ENCODE data around the gene MAP4K2. TPM values are rescaled to one million over a fixed set of nuclear protein-coding genes. Genes with fewer than 3 reads are reported as not detected.

MAP4K2 gene
- total RNA-seq, 1 experiment from 2014 or later = 24.7 TPM

DNA sequence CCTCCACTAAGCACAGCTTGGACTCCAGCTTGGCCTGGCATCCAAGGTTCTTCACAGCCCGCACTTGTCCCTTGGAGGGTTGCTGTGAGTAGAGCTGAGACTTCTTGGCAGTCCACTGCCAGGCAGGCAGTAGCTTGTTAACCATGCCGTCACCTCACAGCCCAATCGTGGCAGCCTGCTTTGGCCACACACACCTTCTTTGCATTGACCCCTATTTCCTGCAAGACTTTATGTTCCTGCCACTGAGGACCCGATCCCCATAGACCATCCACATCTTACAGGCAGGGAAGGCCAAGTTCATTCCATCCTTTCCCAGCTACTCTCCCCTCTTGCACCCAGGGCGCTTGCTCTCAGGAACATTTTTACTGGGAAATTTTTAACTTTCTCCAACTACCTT is 40.7 kb downstream of the MAP4K2 start:
- peaks cover 3% of the 10 kb centered on the region for H3K79me1 ChIP-seq (ENCODE audit: insufficient read depth, low read depth, low read length, poor library complexity, severe bottlenecking)
- H3K18ac ChIP-seq (ENCODE audit: insufficient read length, low read depth, low read length) = peak overlapping the region; percentile 1
- H3K9ac ChIP-seq (ENCODE audit: extremely low read depth, insufficient read length, low read length) = no peak overlapping the region
- peaks cover 23 to 50% (median 42%) of the 10 kb centered on the region in 3 experiments; a peak in 6 of 7 replicates for H3K36me3 Mint-ChIP-seq (ENCODE audit: insufficient read depth in 1 of 3, low read depth in 3 of 3)
- no peaks in the 10 kb centered on the region for H3K27me3 ChIP-seq (ENCODE audit: insufficient read depth, low read length)
- no peak overlapping the region for H4K91ac ChIP-seq (ENCODE audit: insufficient read length, low read depth, low read length)
- no CpG with 5 or more reads among the region's 5 CpGs for WGBS (ENCODE audit: extremely low coverage, insufficient read length, low lambda C conversion rate)
- H3K9me3 ChIP-seq (ENCODE audit: control insufficient read depth, low read depth, low read length) = no peaks in the 10 kb centered on the region
- peak overlapping the region; percentile 13 for H3K4me2 ChIP-seq (ENCODE audit: insufficient read depth, insufficient read length, low read length)
- no peak overlapping the region for H3K4ac ChIP-seq (ENCODE audit: low read depth, low read length)
- peak overlapping the region; percentile 34 to 67 for H3K4me3 Mint-ChIP-seq
- H4K20me1 ChIP-seq (ENCODE audit: control insufficient read depth, insufficient read depth, insufficient read length) = no peaks in the 10 kb centered on the region
- H3K79me2 ChIP-seq (ENCODE audit: insufficient read depth, low read length) = no peaks in the 10 kb centered on the region
- H2BK15ac ChIP-seq (ENCODE audit: low read depth, low read length) = no peak overlapping the region
- H2BK20ac ChIP-seq (ENCODE audit: low read depth, low read length, poor library complexity, severe bottlenecking) = no peak overlapping the region
- H4K8ac ChIP-seq (replicated peaks; ENCODE audit: insufficient read length, low read depth, low read length) = no peak overlapping the region
- H3K56ac ChIP-seq (ENCODE audit: insufficient read length, low read depth, low read length) = no peak overlapping the region
- no peak overlapping the region for H3K23ac ChIP-seq (ENCODE audit: insufficient read length, low read depth, low read length)
- no peaks in the 10 kb centered on the region for H3K23me2 ChIP-seq (ENCODE audit: insufficient read length, low read depth, low read length, poor library complexity, severe bottlenecking)
- DNase-seq = peak; percentile 41
- H3K27ac ChIP-seq (ENCODE audit: insufficient read length, low read depth, low read length) = peak overlapping the region; percentile 64
- H2BK5ac ChIP-seq (ENCODE audit: insufficient read length, low read length) = no peak overlapping the region
- peak overlapping the region; percentile 97 to 99 (median 98) for H3K27ac Mint-ChIP-seq
- no peak overlapping the region for H2AFZ ChIP-seq (ENCODE audit: low read length)
- no peak overlapping the region for H2AK5ac ChIP-seq (ENCODE audit: insufficient read length, low read length)
- peaks cover 4% of the 10 kb centered on the region; the same call in 1 of the 2 replicates for H3K4me1 ChIP-seq (ENCODE audit: insufficient read depth, low read length)
- H3K14ac ChIP-seq (ENCODE audit: insufficient read depth, low read length) = no peak overlapping the region; the same call in 1 of the 2 replicates
- H2BK12ac ChIP-seq (ENCODE audit: insufficient read length, low read depth, low read length) = no peak overlapping the region
- peaks cover 68 to 88% of the 10 kb centered on the region in 2 experiments for H3K4me1 Mint-ChIP-seq
- no peak overlapping the region for H4K5ac ChIP-seq (ENCODE audit: insufficient read length, low read depth, low read length)
- H3K27me3 Mint-ChIP-seq (ENCODE audit: low read depth) = no peaks in the 10 kb centered on the region; the same call in 1 of the 2 replicates
- H3K9me3 Mint-ChIP-seq = no peaks in the 10 kb centered on the region; a peak in 1 of 5 replicates
- no peak overlapping the region for H3T11ph ChIP-seq (ENCODE audit: low read length)
- TF ChIP-seq CTCF (conservative IDR thresholded peaks at IDR 0.05) = no peak
- no peak overlapping the region for H2BK120ac ChIP-seq (ENCODE audit: low read depth, low read length, poor library complexity, severe bottlenecking)

Data from H9 (cell line).